ENCODE results near the gene SLC44A3.

Gene SLC44A3

DNA sequence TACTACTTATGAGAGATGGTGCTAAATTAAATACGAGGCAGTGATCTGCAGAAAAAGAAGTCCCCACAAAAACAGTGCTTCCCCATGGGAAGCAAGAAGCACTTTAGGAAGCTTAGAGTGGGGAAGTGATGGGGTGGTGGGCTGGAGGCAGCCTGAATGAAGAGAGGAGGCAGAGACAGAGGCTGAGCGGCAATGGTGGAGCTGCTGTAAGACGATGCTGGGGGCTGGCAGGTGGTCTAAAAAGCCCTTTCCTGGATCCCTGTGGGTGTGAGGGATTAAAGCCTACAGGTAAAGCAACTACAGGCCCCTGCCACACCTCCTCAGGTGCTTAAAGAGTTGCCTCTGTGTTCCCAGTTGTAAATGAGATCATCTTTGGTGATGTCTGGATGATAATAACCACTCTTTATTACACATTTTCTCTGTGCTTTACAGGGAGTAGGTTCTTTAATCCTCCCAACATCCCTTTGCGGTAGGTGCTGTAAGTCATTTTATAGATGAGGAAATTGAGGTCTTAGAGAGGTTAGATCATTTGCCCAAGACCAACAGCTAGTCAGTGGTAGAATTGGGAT is 67.5 kb downstream of the SLC44A3 start:
- no peak overlapping the region for H3K4me3 ChIP-seq (ENCODE audit: low read depth, low read length)
- POLR2A ChIA-PET: no interaction called here
- TF ChIP-seq CTCF (IDR thresholded peaks at IDR 0.05; ENCODE audit: insufficient read depth, low read length, missing control alignments): no peak
- no peak for DNase-seq (ENCODE audit: low read depth, low spot score)
- CTCF ChIA-PET: interaction anchor here (1.0 to 3.6 kb wide), 3 partner anchors 154 to 173 kb away, joined by 3 to 13 read pairs (median 4); no protein-coding TSS in a partner anchor

DNA sequence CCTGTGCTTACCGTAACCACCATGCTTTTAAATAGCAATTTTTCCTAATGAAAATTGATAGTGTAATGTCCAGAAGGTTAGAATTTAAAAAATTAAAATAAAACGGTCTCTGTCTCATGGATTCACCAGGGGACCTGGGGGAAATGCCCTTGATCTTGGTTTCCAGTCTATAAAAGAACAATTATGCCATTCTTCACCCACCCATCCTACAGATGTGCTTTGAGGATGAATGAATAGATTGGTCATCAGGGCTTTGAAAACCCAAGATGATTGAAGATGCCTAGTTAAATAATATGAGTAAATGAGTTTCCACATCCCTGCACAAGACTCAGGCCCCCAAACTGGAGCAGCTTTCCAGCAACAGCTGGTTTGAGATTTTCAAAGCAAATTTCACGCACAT is 68.0 kb downstream of the SLC44A3 start:
- no peak for TF ChIP-seq CTCF (IDR thresholded peaks at IDR 0.05; ENCODE audit: insufficient read depth, low read length, missing control alignments)

GRCh38 chr1:94892604-94893254 is 72.6 kb downstream of the SLC44A3 start:
- POLR2A ChIA-PET: interaction anchor here (1.1 to 1.3 kb wide), 2 partner anchors 11 to 141 kb away, joined by 3 read pairs; no protein-coding TSS in a partner anchor
- no peak for DNase-seq (ENCODE audit: low read depth, low spot score)
- TF ChIP-seq CTCF (IDR thresholded peaks at IDR 0.05; ENCODE audit: insufficient read depth, low read length, missing control alignments): no peak
- CTCF ChIA-PET: interaction anchor here (0.7 to 2.2 kb wide), 8 partner anchors 14 to 155 kb away, joined by 3 to 13 read pairs (median 5); no protein-coding TSS in a partner anchor
- H3K4me3 ChIP-seq (ENCODE audit: low read depth, low read length): no peak overlapping the region

More for the DNA sequence above, 68.0 kb downstream of the SLC44A3 start:
- no peak overlapping the region for H3K4me3 ChIP-seq (ENCODE audit: low read depth, low read length)
- ChIA-PET POLR2A (no interaction called here), CTCF (interaction anchor here (1.0 to 2.7 kb wide), 3 partner anchors 34 to 173 kb away, joined by 3 to 9 read pairs (median 4); no protein-coding TSS in a partner anchor)
- DNase-seq (ENCODE audit: low read depth, low spot score): no peak

GRCh38 chr1:94894630-94895029 is 74.5 kb downstream of the SLC44A3 start:
- CTCF ChIA-PET: interaction anchor here (0.8 to 11.0 kb wide), 4 partner anchors 24 to 147 kb away, joined by 3 to 84 read pairs (median 5); no protein-coding TSS in a partner anchor
- no peak for DNase-seq (ENCODE audit: low read depth, low spot score)
- POLR2A ChIA-PET: no interaction called here
- no peak for TF ChIP-seq CTCF (IDR thresholded peaks at IDR 0.05; ENCODE audit: insufficient read depth, low read length, missing control alignments)
- no peak overlapping the region for H3K4me3 ChIP-seq (ENCODE audit: low read depth, low read length)

- ChIA-PET CTCF (interaction anchor here (0.7 to 11.0 kb wide), 3 partner anchors 11 to 148 kb away, joined by 4 to 84 read pairs (median 7); no protein-coding TSS in a partner anchor), POLR2A (interaction anchor here (0.8 kb wide), 1 partner anchor 31 kb away, joined by 3 read pairs; the partner anchor contains the start of gene CNN3)
- H3K4me3 ChIP-seq (ENCODE audit: low read depth, low read length): no peak overlapping the region
- DNase-seq (ENCODE audit: low read depth, low spot score): no peak
- TF ChIP-seq CTCF (IDR thresholded peaks at IDR 0.05; ENCODE audit: insufficient read depth, low read length, missing control alignments): no peak
Observed at GRCh38 chr1:94895518-94895917, 75.4 kb downstream of the SLC44A3 start.

All from AG04449 (cell line).